Measurements from ENCODE around the gene TRIM44.

- TF ChIP-seq, protein P1, sequence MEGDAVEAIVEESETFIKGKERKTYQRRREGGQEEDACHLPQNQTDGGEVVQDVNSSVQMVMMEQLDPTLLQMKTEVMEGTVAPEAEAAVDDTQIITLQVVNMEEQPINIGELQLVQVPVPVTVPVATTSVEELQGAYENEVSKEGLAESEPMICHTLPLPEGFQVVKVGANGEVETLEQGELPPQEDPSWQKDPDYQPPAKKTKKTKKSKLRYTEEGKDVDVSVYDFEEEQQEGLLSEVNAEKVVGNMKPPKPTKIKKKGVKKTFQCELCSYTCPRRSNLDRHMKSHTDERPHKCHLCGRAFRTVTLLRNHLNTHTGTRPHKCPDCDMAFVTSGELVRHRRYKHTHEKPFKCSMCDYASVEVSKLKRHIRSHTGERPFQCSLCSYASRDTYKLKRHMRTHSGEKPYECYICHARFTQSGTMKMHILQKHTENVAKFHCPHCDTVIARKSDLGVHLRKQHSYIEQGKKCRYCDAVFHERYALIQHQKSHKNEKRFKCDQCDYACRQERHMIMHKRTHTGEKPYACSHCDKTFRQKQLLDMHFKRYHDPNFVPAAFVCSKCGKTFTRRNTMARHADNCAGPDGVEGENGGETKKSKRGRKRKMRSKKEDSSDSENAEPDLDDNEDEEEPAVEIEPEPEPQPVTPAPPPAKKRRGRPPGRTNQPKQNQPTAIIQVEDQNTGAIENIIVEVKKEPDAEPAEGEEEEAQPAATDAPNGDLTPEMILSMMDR (IDR thresholded peaks at IDR 0.05 in 2 of 3, conservative IDR thresholded peaks at IDR 0.05 in 1 of 3; ENCODE audit: borderline replicate concordance in 1 of 3, insufficient read depth in 1 of 3, low read depth in 2 of 3, low read length in 2 of 3), result no peak
- TF ChIP-seq POLR2A (IDR thresholded peaks at IDR 0.05; ENCODE audit: borderline replicate concordance, extremely low read depth, insufficient read depth, insufficient read length) (no peak), TCF7L2 (IDR thresholded peaks at IDR 0.05; ENCODE audit: borderline replicate concordance, extremely low read depth, insufficient read depth, insufficient read length) (no peak), POLR2AphosphoS5 (IDR thresholded peaks at IDR 0.05; ENCODE audit: low read depth, low read length) (no peak), RAD21 (IDR thresholded peaks at IDR 0.05; ENCODE audit: low read depth) (no peak), EGR1 (IDR thresholded peaks at IDR 0.05; ENCODE audit: low read depth) (no peak)
- TF ChIP-seq, protein P2, sequence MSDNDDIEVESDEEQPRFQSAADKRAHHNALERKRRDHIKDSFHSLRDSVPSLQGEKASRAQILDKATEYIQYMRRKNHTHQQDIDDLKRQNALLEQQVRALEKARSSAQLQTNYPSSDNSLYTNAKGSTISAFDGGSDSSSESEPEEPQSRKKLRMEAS (IDR thresholded peaks at IDR 0.05), result no peak
Measured at GRCh38 chr11:35823742-35824298, 161.2 kb downstream of the TRIM44 start.

Measured in HCT116 (cell line).